ENCODE measurements around the gene KANSL1.

The KANSL1 gene

DNA sequence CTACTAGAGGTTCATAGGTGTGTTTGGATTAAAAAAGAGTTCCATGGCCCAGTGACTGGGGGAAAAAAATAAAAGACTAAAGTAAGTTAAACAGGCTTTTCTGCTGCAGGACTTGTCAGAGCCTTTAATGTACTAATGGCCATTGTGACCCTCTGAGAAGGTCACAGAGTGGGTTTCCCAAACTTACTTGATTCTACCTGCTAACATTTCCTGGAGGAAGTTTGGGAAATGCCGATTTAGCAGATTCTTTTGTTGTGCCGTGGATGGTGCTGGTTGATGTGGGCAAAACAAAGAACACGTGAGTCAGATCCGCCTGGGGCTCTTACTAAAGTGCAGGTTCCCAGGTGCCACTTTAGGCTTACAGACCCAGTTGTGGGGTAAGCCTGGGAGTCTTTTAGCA, 207.8 kb downstream of the KANSL1 start:
- no peak overlapping the region for H3K4me3 ChIP-seq
- DNase-seq (ENCODE audit: low spot score): no peak
- H3K27ac ChIP-seq: no peak overlapping the region
- TF ChIP-seq, protein P1, sequence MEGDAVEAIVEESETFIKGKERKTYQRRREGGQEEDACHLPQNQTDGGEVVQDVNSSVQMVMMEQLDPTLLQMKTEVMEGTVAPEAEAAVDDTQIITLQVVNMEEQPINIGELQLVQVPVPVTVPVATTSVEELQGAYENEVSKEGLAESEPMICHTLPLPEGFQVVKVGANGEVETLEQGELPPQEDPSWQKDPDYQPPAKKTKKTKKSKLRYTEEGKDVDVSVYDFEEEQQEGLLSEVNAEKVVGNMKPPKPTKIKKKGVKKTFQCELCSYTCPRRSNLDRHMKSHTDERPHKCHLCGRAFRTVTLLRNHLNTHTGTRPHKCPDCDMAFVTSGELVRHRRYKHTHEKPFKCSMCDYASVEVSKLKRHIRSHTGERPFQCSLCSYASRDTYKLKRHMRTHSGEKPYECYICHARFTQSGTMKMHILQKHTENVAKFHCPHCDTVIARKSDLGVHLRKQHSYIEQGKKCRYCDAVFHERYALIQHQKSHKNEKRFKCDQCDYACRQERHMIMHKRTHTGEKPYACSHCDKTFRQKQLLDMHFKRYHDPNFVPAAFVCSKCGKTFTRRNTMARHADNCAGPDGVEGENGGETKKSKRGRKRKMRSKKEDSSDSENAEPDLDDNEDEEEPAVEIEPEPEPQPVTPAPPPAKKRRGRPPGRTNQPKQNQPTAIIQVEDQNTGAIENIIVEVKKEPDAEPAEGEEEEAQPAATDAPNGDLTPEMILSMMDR (IDR thresholded peaks at IDR 0.05): no peak

DNA sequence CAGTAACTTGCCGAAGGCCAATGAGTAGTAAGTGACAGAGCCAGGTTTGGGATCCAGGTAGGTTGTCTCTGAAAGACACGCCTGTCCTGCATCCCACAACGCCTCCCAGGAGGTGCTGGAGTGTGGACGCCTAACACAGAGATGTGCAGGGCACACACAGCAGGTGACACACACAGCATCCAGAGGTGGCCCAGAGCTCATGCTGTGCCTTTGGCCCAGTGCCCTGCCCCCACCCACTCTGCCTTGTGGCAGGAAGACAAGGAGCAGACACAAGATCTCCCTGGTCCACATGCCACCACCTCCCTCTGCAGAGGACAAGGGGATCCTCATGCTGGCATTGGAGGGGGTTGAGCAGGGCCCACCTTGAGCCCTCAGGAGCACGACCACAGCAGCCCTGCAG, 208.9 kb downstream of the KANSL1 start:
- Histone ChIP-seq H3K4me3 (no peak overlapping the region), H3K27ac (no peak overlapping the region)
- no peak for DNase-seq (ENCODE audit: low spot score)
- TF ChIP-seq, protein P1 (IDR thresholded peaks at IDR 0.05): no peak

DNA sequence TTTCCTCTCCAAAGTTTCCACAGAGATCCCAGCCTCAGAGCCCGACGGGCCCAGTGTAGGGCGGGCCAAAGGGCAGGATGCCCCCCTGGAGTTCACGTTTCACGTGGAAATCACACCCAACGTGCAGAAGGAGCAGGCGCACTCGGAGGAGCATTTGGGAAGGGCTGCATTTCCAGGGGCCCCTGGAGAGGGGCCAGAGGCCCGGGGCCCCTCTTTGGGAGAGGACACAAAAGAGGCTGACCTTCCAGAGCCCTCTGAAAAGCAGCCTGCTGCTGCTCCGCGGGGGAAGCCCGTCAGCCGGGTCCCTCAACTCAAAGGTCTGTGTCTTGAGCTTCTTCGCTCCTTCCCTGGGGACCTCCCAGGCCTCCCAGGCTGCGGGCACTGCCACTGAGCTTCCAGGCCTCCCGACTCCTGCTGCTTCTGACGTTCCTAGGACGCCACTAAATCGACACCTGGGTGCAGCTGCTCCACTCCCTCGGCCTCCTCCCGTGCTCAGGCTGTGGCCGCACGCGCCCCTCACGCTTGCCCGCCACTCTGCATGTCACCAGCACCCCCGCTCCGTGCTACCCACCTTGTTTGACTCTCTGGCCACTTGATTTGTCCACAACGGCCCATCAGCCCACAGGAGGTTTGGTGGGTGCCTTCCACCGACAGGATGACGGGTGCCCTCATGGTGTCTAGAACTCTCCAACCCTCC, 209.5 kb downstream of the KANSL1 start:
- Histone ChIP-seq H3K27ac (no peak overlapping the region), H3K4me3 (no peak overlapping the region)
- TF ChIP-seq, protein P1 (IDR thresholded peaks at IDR 0.05): no peak
- no peak for DNase-seq (ENCODE audit: low spot score)

DNA sequence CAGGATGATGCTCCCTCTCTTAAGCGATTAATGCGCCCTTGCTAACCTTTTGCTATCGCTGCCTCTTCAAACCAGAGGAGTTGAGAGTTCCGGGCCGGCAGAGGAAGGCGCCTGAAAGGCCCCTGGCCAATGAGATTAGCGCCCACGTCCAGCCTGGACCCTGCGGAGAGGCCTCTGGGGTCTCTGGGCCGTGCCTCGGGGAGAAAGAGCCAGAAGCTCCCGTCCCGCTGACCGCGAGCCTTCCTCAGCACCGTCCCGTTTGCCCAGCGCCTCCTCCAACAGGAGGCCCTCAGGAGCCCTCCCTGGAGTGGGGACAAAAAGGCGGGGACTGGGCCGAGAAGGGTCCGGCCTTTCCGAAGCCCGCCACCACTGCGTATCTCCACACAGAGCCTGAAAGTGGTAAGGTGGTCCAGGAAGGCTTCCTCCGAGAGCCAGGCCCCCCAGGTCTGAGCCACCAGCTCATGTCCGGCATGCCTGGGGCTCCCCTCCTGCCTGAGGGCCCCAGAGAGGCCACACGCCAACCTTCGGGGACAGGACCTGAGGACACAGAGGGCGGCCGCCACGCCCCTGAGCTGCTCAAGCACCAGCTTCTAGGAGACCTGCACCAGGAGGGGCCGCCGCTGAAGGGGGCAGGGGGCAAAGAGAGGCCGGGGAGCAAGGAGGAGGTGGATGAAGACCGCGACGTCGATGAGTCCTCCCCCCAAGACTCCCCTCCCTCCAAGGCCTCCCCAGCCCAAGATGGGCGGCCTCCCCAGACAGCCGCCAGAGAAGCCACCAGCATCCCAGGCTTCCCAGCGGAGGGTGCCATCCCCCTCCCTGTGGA, 210.2 kb downstream of the KANSL1 start:
- no peak for DNase-seq (ENCODE audit: low spot score)
- Histone ChIP-seq H3K4me3 (no peak overlapping the region), H3K27ac (no peak overlapping the region)
- TF ChIP-seq, protein P1 (IDR thresholded peaks at IDR 0.05): no peak

DNA sequence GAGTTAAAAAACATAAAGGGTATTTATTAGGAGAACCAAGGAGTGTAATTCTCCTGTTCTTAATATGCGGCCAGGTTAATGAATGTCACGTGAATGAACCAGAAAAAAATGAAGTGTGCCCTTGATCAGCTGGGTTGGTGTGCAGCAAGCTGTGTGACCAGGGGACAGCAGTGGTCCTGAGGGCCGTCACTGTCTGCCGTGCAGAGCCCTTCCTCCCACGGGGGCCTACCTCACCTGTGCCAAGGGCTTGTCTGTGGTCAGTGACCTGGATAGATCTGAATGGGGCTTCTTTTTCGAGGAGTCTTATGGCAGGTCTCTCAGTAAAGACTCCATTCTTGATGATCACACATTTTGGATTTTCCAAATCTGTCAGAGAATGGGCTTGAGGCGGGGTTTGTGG, 211.9 kb downstream of the KANSL1 start:
- TF ChIP-seq, protein P1 (IDR thresholded peaks at IDR 0.05): no peak
- DNase-seq (ENCODE audit: low spot score): no peak

DNA sequence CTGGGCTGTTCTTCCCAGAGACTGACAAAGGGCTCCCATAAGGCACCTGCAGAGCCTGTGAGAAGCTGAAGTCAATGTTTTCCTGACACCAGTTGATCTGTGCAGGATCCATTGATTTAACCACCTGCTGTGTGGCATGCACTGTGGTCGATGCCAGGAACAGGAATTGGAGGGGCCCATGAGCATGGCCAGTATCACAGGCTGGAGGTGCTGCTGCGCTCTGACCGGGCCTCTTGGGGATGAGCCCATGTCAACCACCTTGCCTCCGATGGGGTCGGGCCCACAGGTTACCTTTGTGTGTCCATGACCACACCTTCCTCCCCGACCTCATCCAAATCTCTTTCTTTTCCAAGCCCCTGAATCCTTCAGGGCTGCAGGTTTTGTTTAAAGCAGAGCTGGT, 212.4 kb downstream of the KANSL1 start:
- TF ChIP-seq, protein P1 (IDR thresholded peaks at IDR 0.05): no peak
- no peak overlapping the region for H3K4me3 ChIP-seq
- DNase-seq (ENCODE audit: low spot score): no peak
- H3K27ac ChIP-seq: no peak overlapping the region

More for the DNA sequence above, 211.9 kb downstream of the KANSL1 start:
- Histone ChIP-seq H3K4me3 (no peak overlapping the region), H3K27ac (no peak overlapping the region)

Measured in coronary artery (tissue), 2 donors.